SH-SY5Y (cell line): ENCODE data around the gene NEDD4L.

ENCODE experiments used
- GATA2 ChIP-seq: IDR thresholded peaks from 2 replicates; pipeline ENCODE4 v1.6.1; 2011; ENCODE audit warnings: mild to moderate bottlenecking, low read depth, low read length
- GATA3 ChIP-seq: IDR thresholded peaks from 2 replicates; pipeline ENCODE4 v1.6.1; 2011; ENCODE audit warnings: low read depth, mild to moderate bottlenecking, low read length, moderate library complexity

DNA sequence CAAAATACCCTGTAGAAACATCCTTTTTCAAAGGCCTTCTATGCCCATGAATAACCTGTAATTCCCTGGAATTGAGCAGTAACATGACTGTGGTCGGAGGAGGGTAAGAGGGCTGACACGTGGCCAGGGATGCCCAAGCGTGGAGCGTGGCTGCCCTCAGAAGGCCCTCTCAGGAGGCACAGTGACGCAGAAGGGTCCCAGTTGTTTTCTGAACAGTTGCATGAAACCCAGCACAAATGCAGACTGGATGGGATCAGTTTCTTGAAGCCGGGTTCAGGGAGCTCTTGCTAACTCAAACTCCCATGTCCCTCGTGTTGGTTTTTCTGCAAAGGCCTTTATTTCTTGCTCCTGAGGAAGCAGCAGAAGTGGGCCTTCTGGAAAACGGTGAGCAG lies 347.9 kb downstream of the NEDD4L start:
- TF ChIP-seq GATA2: no peak
- TF ChIP-seq GATA3: no peak
